ENCODE data around the gene PLA2G15.

Gene PLA2G15

GRCh38 chr16:68252383-68252782 lies 7.2 kb downstream of the PLA2G15 start:
- DNase-seq (ENCODE audit: low read depth in 1 of 2, low spot score in 1 of 2), result no peak

GRCh38 chr16:68253721-68254120 lies 8.5 kb downstream of the PLA2G15 start:
- DNase-seq (ENCODE audit: low read depth in 1 of 2, low spot score in 1 of 2), result no peak

DNA sequence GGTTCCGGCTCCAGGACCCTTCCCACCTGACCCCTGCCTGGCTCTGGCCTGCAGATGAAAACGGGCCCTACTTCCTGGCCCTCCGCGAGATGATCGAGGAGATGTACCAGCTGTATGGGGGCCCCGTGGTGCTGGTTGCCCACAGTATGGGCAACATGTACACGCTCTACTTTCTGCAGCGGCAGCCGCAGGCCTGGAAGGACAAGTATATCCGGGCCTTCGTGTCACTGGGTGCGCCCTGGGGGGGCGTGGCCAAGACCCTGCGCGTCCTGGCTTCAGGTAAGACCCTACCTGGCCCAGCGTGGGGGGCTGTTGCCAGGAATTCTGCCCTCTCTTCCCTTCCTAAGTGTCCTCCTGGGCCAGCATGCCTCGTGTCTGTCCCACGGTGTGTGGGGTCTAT lies 10.5 kb downstream of the PLA2G15 start:
- DNase-seq (ENCODE audit: low read depth in 1 of 2, low spot score in 1 of 2), result no peak

DNA sequence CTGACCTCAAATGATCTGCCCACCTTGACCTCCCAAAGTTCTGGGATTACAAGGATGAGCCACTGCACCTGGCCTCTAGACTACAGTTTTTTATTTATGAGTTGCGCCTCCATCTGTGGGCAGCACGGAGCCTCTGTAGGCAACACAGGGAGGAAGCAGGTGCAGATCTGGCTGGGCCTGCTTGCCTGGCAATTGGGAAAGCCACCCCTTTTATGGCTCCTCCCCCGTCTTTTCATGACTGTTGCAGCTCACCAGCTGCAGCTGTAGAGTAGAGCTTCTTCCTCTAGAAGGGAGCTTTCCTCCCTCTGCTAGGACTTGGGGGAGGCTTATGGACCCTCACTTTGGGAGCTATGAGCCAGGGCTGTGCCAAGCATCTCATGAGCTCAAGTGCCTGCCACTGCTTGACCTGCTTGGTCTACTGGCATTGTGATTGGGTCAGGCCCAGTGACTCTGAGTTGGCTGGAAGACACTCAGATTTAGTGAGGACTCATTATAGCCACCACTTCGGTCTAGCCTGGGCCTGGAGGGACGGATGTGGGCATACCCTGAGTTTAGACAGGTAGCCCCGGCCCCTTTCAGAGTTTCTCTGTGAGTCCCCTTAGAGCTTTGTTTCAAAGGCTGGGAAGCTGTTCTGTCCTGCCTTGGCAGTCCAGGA lies 12.2 kb downstream of the PLA2G15 start:
- no peak for DNase-seq (ENCODE audit: low read depth in 1 of 2, low spot score in 1 of 2)

- no peak for DNase-seq (ENCODE audit: low read depth in 1 of 2, low spot score in 1 of 2)
Observed at GRCh38 chr16:68257906-68258800, 13.0 kb downstream of the PLA2G15 start.

DNA sequence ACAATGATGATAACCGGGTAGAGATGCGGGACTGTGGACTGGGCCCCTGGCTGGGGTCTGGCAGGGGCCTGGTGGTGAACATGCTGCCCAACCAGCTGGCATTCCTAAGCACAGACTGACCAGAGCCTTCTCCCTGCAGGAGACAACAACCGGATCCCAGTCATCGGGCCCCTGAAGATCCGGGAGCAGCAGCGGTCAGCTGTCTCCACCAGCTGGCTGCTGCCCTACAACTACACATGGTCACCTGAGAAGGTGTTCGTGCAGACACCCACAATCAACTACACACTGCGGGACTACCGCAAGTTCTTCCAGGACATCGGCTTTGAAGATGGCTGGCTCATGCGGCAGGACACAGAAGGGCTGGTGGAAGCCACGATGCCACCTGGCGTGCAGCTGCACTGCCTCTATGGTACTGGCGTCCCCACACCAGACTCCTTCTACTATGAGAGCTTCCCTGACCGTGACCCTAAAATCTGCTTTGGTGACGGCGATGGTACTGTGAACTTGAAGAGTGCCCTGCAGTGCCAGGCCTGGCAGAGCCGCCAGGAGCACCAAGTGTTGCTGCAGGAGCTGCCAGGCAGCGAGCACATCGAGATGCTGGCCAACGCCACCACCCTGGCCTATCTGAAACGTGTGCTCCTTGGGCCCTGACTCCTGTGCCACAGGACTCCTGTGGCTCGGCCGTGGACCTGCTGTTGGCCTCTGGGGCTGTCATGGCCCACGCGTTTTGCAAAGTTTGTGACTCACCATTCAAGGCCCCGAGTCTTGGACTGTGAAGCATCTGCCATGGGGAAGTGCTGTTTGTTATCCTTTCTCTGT lies 14.0 kb downstream of the PLA2G15 start:
- DNase-seq (ENCODE audit: low read depth in 1 of 2, low spot score in 1 of 2), result no peak

DNA sequence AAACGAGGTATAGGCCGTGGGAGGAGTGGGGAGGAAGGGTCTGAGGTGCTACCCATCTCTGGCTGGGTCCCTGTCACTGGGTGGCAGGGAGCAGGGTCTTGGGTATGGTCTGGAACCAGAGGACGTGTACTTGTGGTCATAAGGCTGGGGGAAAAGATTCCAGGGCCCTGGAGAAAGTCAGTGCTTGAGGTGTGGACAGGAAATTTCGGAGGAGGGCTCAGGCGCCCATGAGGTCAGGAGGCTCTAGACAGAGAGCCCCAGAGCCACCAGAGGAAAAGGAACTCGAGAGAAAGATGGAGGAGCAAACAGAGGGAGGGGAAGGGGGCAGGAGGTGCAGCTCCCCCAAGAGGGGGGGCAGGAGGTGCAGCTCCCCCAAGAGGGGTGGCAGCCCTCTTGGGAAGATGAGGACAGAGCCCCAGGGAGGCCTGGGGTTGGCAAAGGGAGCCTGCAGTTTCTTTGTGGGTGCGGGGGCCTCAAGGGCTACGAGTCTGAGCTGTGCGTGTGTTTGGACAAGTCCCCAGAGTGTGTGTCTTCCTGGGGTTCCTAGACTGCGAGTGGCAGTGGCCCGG lies 18.5 kb downstream of the PLA2G15 start:
- DNase-seq (ENCODE audit: low read depth in 1 of 2, low spot score in 1 of 2), result no peak

GRCh38 chr16:68264128-68265077 lies 19.2 kb downstream of the PLA2G15 start, which contains the start of gene SLC7A6:
SLC7A6 (plus strand) TSS chr16:68264526; CDS start chr16:68274727, 10,201 bp downstream.
- DNase-seq (ENCODE audit: low read depth in 1 of 2, low spot score in 1 of 2), result peak; percentile 52 to 76

- DNase-seq (ENCODE audit: low read depth in 1 of 2, low spot score in 1 of 2), result peak in 1 of 2 donors; percentile 20
Observed at GRCh38 chr16:68265078-68265920, 20.1 kb downstream of the PLA2G15 start.

DNA sequence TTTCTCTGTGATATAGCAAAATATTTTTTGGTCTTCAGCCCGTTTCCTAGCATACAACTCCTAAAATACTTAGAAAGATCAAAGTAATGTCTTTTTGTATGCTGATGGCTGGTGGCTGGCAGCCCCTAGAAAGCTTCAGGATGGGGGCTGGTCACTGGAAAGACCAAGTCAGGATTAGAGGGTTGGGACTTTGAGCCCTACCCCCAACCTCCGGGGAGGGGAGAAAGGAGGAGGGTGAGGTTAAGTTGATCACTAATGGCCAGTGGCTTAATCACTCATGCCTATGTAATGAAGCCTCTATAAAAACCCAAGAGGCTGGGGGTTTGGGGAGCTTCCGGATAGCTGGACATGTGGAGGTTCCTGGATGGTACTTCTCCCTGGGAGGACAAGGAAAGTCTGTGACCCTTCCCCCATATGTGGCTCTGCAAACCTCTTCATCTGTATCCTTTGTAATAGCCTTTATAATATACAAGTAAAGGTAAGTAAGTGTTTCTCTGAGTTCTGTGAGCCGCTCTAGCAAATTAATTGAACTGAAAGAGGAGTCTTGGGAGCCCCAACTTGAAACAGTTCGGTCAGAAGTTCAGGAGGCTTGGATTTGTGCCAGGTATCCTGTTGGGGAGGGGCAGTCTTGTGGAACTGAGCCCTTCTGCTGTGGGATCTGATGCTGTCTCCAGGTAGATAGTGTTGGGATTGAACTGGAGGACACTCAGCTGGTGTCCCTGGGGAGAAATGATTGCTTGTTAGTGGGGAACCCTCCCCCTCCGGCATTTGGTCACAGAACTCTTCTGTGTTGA lies 22.6 kb downstream of the PLA2G15 start:
- DNase-seq (ENCODE audit: low read depth in 1 of 2, low spot score in 1 of 2), result no peak

DNA sequence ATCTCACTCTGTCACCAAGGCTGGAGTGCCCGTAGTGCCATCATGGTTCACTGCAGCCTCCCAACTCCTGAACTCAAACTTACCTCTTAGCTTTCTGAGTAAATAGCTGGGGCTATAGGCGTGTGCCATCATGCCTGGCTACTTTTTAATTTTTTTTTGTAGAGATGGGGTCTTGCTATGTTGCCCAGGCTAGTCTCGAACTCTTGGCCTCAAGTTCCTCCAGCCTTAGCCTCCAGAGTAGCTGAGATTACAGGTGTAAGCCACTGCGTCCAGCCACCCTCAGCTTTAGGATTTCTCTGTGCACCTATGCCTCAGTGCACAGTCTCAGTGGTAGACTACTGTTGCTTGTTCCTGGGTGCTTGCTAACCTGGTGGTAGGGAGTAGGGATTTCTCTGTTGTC lies 24.6 kb downstream of the PLA2G15 start:
- no peak for DNase-seq (ENCODE audit: low read depth in 1 of 2, low spot score in 1 of 2)

- no peak for DNase-seq (ENCODE audit: low read depth in 1 of 2, low spot score in 1 of 2)
Observed at GRCh38 chr16:68270353-68270752, 25.2 kb downstream of the PLA2G15 start.

GRCh38 chr16:68272507-68273209 lies 27.5 kb downstream of the PLA2G15 start:
- DNase-seq (ENCODE audit: low read depth in 1 of 2, low spot score in 1 of 2), result peak; percentile 30 to 39

DNA sequence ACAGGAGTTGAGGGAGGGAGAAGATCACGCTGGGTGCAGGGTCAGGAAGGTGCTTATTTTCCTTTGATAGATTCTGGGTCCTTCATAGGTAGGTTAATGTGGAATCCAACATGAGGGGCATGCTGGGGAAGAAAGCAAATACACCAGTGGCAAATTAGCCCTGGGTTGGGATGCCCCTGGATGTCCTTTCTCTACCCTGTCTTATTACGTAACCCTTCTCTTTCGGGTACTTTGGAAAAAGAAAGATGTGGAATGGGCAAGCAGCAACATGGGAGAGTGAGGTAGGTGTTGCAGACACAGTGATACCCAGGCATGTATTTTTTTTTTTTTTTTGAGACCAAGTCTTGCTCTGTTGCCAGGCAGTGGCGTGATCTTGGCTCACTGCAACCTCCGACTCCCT lies 28.3 kb downstream of the PLA2G15 start:
- DNase-seq (ENCODE audit: low read depth in 1 of 2, low spot score in 1 of 2), result no peak

- no peak for DNase-seq (ENCODE audit: low read depth in 1 of 2, low spot score in 1 of 2)
Observed at GRCh38 chr16:68273896-68274295, 28.7 kb downstream of the PLA2G15 start.

- DNase-seq (ENCODE audit: low read depth in 1 of 2, low spot score in 1 of 2), result no peak
Observed at GRCh38 chr16:68274441-68274840, 29.3 kb downstream of the PLA2G15 start.

DNA sequence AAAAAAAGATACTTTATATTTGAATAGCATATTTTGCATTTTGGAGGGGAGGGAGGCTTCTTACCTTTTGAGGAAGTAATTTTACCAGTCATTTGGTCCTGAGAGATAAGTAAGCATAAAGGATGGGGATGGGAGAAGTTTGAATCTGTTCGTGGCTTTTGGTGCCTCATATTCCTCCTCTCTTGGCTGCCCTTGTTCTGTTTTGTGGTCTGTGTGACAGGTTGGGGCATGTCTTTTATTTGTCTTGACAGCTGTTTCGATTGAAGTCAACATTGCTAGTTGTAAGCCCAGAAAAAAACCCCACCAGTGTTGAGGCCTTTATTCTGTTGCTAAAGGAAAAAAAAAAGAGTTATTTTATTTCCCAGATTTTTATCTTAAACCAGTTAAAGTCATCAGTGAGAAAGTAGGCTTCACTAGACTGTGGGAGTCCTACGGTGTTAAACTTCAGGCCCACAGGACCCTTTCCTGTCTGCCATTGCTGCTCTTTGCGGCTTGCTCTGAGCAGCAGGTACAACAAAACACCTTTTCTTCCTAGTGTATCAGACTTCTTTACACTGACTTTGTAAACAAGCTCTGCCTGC lies 30.5 kb downstream of the PLA2G15 start:
- DNase-seq (ENCODE audit: low read depth in 1 of 2, low spot score in 1 of 2), result peak in 1 of 2 donors; percentile 16

All from activated T-helper 1 cell treated with anti-CD3 and anti-CD28 coated beads, Interleukin-2, amount 50 U/mL, for 16 hours (primary cell).